Kidney glomerular epithelial cell (primary cell): ENCODE data around the gene ZDHHC7.

ENCODE experiments used
- DNase-seq: peaks from one replicate; lab custom pipeline; 2025; lab: John Stamatoyannopoulos, UW

ZDHHC7 gene

DNA sequence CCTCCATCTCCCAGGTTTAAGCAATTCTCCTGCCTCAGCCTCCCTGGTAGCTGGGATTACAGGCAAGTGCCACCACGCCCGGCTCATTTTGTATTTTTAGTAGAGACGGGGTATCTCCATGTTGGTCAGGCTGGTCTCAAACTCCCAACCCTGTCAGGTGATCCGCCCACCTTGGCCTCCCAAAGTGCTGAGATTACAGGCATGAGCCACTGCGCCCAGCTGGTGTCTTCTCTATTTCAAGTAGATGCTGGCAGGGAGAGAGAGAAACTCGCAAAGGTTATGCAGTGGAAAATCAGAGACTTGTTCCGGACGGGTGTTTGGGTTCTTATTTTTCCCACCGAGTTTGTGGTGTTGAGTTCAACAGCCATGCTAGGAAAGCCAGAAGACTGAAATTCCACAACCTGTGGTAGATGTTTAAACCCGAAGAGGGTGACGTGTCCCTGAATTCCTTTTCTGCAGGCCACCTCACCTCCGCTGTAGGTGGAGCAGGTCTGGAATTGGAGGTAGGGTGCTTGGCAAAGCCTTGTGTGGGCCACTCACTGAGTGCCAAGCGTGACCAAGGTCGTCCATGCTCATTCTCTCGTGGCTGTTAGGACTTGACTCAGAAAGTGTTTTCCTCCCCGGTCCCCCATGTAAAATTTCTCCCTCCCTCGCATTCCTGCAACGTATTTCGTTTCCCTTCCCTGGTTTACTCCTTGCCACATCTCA is 7.3 kb upstream of the ZDHHC7 start:
- DNase-seq: peak; percentile 94

DNA sequence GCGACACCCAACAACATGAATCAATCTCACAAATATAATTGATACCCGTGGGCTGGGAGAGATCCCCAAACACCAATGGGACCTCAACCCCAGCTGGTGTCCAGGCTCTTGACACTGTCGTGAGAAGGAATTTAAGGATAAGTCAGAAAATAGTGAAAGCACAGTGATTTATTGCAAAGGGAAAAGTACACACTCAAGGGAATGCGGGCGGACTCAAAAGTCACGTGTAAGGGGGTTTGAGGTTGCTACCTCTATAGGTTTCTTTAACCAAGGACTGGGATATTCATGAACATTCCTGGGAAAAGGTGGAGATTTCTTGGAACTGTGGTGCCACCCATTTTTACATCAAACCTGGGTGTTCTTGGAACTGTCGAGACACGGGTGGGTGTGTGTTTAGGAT is 6.3 kb upstream of the ZDHHC7 start:
- DNase-seq: no peak

DNA sequence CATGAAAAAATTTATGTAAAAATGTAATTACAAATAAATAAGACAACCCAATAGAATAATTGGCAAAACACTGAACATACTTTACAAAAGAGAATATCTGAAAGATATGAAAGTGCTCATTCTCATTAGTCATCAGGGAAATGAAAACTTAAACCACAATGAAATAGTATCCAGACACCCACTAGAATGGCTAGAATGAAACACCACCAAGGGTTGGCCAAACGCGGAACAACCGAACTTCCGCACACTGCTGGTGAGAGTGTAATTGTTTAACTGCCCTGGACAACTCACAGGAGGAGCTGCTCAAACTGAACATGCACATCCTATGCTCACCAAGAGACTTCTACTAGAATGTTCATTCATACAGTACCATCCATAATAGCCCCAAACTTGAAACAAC is 5.8 kb upstream of the ZDHHC7 start:
- DNase-seq: no peak

DNA sequence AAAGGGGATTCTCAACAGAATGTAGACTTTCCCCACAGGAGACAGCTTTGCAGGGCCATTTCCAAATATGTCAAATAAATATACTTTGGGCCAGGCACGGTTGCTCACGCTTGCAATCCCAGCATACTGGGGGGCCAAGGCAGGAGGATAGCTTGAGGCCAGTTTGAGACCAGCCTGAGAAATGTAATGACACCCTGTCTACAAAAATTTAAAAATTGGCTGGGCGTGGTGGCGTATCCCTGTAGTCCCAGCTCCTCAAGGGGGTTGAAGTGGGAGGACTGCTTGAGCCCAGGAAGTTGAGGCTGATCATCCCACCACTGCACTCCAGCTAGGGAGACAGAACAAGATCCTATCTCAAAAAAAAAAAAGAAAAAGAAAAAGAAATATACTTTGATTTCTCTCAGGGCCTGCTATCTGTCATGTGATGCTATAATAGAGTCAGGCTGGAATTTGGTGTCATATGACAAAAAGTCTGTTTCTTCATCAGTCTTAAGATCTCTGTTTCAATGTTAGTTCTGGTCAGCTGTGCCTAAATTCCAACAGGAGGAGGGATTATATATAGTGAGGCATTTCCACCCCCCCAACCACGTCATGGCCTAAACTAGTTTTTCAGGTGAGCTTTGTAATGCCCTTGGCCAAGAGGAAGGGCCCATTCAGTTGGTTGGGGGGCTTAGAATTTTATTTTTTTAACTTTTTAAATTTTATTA is 4.3 kb upstream of the ZDHHC7 start:
- no peak for DNase-seq

DNA sequence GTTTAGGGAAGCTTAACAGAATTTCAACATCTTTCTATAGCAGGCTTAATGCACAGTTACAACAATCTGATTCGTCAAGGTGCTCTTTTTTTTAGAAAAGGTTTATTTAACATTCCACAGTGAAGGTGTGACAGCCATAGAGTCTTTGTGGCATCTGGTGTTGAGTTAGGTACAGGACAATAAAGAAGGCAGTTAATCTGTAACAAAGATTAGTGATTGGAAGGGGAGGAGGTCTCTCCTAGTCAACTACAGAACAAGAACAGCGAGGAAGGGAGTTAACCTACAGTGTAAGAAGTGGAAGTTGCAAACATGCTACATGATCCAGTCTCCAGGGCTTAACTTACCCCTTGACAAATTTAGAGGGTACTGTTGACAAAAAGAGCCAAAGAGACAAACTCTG is 3.0 kb upstream of the ZDHHC7 start:
- no peak for DNase-seq

DNA sequence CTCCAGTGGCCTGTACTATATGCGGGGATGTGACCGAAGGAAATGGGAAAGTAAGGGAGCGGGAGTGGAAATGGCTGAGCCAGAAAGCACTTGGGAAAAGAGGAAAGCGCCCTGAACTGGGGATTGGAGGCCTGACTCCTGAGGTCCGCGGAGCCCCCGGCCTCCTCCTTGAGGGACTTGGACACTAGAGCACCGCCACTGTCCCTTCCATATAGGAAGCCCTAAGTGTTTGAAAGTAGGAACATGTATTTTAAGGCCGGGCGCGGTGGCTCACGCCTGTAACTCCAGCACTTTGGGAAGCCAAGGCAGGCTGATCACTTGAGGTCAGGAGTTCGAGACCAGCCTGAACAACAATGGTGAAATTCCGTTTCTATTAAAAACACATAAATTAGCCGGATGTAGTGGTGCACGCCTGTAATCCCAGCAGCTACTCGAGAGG is 530 bp upstream of the ZDHHC7 start:
- DNase-seq: no peak

DNA sequence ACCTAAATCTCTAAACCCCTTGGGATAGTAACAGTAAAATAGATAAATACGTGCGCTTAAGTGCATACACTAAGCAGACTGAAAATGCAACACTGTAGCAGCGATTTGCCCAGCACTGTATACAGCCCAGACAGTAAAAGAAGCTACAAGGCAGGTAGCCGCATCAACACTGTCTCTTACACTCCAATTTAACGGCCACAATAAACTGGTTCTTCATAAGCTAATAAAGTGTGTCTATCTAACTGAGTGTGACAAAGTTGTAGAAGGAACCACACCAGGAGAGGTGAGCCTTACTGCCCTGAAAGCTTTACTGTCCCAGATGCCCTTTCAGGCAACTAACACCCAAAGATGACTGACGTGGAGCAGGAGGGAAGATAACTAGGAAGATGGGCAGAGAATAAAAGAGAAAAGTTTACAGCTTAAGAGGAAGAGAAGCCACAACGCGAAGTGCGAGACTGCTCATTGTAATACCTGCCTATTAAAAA is 847 bp downstream of the ZDHHC7 start:
- no peak for DNase-seq

DNA sequence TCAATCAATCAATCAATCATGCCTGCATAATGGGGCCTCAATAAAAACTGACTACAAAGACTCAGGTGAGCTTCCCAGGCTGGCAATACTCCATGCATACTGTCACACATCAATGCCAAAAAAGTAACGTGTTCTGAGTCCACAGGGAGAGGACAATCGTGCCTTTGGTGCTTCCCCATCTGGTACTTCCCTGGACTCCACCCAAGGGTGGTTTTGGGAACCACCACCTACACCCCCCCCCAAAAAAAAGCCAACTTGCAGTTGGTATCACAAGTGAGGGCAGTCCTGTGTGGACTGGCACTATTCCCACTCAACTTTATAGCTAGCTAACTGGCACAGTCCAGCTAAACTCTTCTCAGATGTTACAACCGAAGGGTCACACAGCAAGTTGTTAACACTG is 3.1 kb downstream of the ZDHHC7 start:
- DNase-seq: no peak

DNA sequence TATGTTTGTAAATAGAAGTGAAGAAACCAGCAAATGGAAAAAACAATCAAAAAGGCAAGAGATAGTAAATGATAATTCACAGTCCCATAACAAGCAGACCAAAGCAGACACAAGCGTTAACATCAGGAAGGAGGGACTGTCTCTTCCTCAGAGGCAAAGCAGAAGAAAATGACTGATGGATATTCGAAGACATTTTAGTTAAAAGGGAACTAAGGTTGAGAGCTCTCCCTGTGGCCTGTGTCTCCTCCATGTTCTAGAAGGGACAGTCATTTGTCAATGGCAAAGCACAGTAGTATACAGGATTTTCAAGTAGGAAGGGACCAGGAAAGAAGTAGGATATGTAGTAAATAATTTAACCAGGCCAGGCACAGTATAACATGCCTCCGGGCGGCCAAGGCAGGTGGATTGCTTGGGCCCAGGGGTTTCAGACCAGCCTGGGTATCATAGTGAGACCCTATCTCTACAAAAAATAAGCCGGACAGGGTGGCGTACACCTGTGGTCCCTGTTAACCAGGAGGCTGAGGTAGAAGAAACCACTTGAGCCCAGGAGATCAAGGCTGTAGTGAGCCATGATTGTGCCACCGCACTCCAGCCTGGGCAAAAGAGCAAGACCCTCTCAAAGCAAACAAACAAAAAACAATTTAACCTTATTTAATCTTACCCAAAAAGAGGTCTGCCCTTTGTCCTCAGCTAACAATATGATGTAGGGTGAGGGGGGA is 3.7 kb downstream of the ZDHHC7 start:
- no peak for DNase-seq

DNA sequence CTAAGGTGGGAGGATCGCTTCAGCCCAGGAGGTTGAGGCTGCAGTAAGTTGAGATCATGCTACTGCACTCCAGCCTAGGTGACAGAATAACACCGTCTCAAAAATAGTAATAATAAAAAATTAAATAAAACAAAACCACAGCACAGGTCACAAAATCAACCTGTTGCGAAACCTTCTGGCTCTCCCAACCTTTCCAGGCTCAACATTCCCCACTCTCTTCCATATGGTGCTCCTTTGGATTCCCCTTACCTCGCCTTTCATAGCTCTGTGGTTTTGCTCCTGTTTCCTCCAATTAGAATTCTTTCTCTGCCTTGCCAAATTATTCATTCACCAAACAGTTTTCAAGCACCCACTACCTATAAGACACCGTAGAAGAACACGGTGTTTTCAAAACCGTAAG is 4.7 kb downstream of the ZDHHC7 start:
- no peak for DNase-seq

DNA sequence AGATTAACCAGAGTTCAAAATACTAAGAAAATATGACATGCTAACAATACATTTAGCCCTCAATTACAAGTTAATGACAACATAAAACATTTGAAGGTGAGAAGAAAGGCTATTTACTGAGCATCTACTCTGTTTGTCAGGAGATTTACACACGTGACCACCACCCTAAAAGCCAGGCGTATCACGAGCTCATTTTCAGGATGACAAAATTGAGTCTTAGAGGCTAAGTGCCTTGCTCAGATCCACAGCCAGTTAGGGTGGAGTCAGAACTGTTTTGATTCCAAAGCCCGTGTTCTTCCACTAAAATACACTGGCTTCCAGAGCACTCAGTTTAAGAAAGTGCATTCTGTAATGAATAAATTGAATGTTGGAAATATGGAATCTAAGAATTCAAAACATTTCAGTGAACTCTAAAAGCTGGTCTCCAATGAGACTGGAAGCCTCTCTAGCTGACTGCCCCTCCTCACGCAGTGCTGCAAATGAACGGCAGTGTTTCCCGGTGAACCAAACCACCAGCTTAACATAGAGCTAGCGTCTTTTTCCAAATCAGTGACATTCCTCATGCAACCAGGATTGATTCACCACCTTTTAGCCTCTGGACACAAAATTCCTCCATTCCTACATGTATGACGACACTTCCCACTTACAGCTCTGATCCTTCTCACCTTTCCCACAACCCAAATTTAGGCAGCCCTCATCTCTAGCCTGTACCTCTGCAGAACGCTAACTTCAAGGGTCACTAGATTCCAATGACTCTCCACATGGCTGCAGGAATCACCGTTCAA is 5.9 kb downstream of the ZDHHC7 start:
- peak; percentile 16 for DNase-seq

DNA sequence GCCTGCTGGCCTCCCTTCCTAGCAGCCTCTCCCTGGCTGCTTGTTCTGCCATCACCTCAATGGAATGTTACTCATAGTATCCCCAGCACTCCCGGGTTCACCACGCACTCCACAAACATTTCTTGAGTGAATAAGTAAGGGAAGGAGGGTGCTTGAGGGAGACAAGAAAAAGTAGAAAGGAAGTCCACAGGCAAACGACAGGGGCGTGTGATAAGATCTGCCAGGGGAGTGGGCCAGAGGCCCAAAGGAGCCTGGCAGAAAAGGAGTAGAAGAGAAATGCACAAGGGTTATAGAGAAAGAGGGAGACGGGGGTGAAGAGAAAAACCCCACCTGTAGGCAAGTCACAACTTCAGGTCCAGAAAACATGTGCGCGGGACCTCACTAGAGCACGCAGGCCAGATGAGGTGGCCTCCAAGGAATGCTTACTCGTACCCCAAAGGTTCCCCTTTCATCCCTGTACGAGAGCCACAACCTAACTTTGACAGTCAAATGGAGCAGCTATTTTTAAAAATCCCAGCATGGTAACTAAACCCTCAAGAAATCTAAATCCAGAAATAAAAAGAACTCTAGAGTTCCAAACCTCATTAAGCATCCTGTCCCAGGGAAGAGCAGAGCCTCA is 6.6 kb downstream of the ZDHHC7 start:
- peak; percentile 90 for DNase-seq

DNA sequence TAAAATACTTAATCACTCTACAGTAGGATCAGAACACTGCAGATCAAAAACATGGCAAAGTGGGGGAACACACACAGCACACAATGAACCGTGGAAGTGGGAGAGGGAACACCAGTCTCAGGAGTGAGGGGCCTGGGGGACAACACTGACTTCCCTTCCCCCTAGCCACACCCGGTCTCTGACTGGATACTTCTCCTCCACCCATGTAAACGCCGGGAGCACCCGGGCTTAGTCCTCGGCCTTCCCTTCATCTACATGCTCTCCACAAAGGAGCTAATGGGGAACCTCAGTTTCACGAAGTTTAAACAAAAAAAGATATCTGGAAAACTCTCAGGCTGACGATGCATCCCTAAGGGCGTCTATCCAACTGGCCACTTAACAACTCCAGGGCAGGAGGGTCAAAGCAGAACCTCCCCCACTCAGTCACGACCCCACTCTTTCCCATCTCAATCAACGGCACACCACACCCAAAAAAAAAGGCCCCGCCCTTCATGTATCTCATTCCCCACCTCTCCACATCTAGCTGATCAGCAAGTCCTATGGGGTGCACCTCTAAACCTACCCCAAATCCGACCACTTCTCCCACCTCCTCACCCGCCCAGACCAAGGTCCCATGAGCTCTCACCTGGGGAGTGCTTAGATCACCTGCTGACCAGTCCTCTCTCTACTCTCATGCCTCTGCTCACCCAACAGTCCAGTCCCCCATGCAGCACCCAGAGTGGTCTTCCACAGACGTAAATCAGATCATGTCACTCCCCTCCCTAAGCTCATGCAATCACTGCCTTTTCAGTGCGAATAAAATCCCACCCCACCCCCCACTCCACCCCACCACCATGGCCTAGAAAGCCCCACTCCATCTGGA is 7.4 kb downstream of the ZDHHC7 start:
- no peak for DNase-seq

DNA sequence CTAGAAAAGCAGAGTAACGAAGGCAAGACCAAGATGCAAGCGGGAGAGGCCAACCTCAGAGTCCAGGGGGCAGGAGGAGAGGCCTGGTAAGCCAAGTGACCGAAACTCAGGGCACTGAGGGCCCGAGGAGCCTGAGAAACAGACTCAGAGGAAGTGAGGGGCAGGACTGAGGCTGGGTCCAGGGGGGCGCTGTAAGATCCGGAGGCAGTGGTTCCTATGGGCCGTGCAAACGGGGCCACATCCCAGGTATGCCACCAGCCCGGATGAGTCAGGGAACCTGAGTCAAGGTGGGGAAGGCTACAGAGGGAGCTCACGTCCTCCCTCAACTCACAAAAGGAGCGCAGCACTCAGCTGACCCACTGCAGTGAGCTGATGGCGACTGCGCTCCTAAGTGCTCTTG is 8.3 kb downstream of the ZDHHC7 start:
- no peak for DNase-seq

DNA sequence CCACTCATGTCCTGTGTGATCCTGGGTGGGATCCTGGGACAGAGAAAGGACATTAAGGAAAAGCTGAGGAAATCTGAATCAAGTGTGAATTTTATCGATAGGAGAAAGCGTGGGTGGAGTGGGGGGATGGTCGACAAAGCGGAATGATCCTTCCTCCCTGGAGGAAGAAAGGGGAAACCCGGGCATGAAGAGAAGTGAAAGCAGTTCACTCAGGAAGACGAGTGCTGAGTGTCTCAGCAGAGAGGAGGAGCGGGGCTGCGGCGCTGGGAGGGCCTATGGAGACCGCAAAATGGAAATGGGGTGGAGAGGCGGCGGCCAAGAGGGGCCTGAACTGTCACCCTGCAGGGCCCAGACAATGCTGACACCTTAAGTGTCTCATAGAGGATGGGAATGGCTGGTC is 8.7 kb downstream of the ZDHHC7 start:
- DNase-seq: no peak

DNA sequence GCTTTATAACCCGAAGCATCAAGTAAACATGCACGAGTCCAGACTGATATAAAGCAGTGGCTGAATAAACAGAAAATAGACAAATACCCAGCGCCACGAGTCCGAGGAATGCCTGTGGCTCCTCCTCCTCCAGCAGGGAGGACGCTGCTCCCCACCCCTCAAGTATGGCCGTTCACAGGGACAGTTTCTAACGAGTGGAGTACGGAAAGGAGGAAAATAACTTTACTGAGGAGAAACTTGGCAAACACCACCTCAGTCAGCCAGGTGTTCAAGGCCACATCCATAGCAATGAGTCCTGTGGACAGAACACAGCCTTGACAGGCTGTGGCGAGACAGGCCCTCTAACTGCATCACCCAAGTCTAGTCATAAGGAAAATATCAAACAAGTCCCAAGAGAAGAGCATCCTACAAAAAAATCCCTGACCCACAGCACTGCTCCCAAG is 9.2 kb downstream of the ZDHHC7 start:
- peak; percentile 68 for DNase-seq

DNA sequence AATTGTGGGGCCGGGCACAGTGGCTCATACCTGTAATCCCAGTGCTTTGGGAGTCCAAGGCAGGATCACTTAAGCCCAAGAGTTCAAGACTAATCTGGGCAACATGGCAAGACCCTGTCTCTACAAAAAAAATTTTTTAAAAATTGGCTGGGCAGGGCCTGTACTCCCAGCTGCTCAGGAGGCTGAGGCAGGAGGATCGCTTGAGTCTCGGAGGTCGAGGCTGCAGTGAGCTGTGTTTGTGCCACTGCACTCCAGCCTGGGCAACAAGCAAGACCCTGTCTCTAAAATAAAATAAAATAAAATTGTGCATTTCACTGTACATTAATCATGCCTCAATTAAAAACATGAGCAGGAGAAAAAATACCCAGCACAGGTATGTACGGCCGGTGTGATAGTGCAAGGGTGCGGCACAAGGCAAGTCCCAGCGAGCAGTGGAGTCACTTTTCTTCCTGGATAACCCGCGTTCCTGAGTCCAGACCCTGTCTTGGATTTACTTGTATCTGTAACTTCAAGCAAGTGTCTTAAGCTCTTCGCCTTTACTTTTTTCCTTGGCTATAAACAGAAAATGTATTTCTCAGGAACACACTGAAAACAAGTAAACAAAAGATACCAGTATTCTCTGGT is 11.4 kb downstream of the ZDHHC7 start:
- DNase-seq: no peak

DNA sequence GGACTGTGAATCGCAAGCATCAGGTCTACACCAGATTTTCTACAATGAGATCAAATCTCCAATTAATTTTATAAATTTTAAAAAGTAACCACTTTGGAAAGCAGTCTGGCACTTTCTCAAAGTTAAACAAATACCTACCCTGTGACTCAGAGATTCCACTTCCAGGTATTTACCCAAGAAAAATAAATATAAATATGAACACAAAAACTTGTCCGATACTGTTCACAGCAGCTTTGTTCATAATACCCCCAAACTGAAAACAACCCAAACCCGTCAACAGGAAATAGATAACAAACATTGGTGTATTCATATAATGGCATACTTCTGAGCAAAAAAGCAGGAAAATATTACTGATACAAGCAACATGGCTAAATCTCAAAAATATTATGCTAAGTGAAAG is 12.1 kb downstream of the ZDHHC7 start:
- no peak for DNase-seq

DNA sequence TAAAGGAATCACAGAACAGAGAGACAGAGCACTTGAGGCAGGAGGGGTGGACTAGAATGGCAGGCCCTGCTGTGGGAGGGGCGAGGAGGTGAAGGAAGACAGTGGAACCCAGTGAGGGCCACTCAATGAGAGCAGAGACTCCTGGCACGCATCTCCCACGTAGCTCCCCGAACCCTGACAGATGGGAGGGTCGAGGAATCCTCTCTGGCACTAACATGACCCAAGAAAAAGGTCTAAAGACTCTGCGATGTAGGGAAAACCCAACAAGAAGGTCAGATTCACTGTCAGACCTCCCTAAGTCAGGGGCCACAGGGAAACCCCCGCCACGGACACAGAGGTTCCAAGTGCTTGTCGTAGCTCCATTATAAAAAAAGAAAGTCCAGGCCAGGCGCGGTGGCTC is 15.0 kb downstream of the ZDHHC7 start:
- DNase-seq: no peak

DNA sequence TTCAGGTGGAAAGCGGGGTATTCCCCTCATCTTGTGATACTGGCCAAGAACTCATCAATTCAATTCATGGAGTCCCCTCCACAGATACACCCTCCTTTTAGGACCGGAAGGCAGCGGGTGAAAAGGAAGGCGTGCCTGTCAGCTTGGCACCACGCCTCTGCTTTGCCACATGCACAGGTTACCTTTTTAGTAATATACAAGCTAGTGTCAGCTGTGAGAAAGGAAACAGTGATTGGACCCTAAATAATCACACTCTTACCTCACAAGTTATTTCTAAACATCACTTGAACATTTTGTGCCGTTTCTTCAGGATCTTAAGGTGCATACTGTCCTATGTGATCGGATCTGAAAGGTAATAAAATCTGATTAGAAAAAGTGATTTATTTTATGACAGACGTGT is 15.7 kb downstream of the ZDHHC7 start:
- no peak for DNase-seq
